HG02840 (cell line): Measurements from ENCODE around the gene NPRL2.

Source experiments
- ATAC-seq: cut with Tn5 transposase; IDR thresholded peaks from one replicate; pipeline ENCODE4 v1.9.1; 2021; ENCODE audit warnings: mild to moderate bottlenecking, moderate library complexity, moderate number of reproducible peaks; ENCODE audit not compliant: unreplicated experiment, low FRiP score

The NPRL2 gene

GRCh38 chr3:50374363-50375257, 24.0 kb upstream of the NPRL2 start:
- ATAC-seq, result no peak

DNA sequence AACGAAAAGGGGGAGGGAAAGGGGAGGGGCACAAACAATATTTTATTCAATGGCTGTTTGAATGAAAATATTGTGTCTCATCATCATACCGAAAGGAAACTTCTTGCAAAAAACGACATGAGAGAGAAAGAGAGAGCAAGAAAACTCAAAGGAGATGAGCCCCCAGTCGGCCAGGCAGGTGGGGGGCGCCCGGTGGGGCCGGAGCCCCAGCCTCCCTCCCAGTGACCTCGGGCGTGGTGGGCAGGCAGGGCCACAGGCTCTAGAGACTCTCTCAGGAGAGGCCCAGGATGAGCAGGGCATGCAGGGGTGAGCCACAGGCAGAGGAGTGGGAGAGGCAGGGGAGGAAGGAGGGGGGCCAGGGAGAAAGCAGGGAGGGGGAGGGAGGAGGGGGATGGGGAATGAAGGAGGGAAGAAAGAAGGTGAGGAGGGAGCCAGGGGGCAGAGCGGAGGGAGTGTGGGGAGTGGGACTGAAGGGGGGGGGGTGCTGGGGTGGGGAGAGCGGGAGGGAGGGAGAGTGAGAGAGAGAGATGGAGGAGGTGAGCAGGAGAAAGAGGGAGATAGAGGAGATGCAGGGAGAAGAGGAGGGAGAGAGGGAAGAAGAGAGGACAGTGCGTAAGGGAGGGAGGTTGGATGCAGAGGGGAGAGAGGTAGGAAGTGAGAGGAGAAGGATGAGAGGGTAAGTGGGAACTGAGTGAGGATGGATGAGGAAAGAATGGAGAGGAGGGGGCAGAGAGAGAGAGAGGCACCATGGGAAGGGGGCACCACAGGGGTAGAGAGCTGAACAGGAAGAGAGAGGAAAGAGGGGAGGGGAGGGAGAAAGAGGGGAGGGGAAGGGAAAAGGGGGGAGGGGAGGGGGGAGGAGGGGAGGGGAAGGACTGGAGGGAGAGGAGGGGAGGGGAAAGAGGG, 22.8 kb upstream of the NPRL2 start:
- no peak for ATAC-seq

DNA sequence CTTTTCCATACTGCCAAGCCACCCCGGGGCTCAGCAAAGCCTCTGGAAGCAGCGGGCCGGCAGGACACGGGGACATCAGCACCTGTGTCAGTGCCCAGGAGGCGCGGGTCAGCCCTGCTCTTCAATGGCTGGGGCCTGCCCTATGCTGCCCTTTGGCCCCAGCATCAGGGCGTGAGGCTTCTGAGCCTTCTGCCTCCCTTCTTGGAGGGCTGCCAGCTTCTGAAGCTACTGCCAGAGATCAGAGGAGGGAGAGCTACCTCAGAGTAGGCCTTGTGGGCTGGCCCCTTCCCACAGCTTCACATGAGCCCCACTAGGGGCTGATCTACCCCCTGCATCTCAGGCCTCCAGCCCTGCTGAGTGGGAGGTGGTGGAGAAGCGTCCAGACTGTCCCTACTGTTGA, 21.8 kb upstream of the NPRL2 start:
- no peak for ATAC-seq

DNA sequence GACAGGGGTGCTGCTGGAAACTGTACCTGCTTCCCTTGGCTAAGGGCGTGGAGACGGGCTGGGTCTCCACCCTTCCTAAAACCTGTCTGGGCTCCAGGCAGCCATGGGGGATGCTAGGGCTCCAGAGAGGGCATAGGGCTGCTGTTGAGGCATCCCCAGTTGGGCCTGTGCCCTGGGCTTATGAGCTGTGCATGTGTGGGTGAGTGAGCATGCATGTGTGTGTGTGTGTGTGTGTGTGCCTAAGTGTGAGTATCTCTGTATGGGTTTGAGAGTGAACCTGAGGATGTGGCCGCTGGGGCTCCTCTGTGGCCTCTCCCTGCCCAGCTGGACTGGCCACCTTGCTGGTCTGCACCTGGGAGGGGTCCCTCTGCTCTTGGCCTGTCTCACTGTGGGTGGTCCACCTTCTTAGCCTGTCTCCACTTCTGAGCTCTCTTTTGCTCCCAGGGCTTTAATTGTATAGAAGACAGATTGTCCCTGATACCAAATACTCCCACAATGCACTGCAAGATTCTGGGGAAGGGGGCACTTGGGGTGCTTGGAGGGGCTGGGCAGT, 20.6 kb upstream of the NPRL2 start:
- ATAC-seq, result no peak

DNA sequence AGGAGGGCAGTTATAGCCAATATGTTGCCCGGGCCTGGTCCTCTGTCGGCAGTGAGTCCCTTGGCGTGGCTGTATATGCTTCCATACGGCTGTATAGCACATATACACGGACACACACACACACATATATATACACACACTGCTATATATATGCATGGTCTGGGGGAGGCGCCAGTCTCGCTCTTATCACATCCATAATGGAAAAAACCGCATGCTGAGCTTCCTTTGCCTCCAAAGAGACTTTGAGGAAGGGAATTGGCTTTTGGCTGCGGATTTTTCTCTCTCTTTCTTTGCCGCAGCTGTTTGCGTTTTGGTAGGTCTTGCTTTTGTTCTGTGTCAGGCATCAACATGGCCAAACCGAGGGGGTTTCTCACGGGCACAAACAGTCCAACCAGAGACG, 20.0 kb upstream of the NPRL2 start:
- ATAC-seq, result no peak

DNA sequence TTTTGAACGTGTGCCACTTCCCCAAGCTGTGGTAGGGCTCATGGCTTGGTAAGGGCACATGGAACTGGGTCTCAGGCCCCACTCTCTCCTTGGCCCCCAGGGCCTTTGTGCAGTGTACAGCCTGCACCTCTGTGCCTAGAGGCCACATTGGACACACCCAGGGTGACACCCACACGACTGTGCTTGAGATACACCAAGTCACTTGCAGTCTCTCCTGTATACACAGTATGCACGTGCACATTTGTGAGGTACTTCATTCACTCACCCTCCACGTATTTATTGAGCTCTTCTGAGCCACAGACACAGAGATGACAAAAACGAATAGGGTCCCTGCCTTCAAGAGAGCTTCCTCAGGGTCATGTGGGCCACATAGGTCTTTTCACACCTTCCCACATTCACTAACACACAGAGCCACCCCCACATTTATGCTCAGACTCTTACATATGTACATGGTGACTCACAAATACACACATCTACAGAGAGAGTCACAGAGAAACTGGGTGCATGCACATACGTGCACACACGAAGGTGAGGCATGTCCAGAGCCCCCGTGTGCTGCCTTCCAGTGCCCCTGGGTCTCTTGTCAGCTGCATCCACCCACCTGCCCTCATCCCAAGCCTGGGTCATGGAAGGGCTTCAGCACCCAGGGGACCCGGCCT, 18.6 kb upstream of the NPRL2 start:
- no peak for ATAC-seq

GRCh38 chr3:50365842-50366220, 15.3 kb upstream of the NPRL2 start:
- ATAC-seq, result no peak

GRCh38 chr3:50365080-50365841, 14.7 kb upstream of the NPRL2 start:
- ATAC-seq, result peak; percentile 79

DNA sequence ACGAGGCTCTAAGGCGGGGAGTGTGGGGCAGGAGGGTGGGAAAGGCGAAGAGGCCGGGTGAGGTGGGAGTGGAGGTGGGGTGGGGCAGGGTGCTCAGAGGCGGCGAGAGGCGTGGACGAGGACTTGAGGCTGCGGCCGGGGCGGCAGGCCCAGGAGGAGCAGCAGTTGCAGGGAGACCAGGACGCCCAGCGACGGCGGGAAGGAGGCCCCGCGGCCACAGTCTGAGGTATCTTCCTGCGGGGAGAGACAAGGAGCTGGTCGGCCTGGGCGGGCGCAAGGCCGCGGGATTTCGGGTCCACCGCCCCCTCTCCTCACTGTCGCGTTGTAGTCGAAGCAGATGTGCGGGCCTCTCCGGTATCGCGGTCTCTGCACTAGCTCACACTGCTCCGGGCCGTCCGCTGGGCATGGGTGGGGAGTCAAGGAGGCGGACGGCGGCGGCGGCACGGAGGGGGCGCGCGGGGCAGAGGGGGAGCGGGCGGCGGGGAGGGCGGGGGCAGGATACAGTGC, 14.1 kb upstream of the NPRL2 start:
- no peak for ATAC-seq

GRCh38 chr3:50359760-50360110, 9.2 kb upstream of the NPRL2 start:
- ATAC-seq, result no peak

DNA sequence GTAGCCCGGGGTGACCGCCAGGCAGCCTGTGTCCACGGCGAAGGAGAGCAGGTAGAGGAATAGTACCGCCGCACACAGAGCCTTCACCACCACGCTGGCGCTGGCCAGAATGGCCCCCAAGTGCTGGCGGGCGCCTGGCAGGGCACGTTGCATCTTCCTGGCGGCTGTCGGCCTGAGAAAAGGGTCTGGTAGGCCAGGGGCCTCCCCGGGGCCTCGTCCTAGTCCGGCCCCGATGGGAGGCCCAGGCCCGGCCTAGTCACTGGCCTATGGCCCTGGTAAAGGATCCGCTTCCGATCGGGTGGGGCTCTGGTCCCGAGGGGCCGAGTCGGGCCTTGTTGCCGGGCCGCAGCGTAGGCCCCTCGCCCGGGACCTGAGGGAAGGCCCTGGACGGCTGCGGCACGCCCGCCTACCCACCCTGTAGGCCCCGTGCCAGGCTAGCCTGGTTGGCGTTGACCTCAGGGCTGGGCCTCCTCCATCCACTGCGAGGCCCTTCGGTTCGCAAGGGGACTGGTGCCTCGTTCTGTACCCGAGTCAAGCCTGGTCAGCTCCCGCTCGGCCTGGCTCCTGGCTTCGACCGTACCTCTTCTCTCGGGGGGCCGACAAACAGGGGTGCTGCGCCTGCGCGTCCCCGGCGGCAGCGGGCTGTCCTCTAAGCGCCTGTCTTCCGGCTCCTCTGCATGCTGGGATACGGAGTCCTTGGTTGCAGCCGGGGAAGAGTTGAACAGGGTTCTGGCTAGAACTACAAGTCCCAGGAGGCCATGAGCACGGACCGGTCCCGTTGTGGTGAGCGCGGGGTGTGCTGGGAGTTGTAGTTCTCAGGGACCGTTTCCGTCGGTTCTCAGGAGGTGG, 8.6 kb upstream of the NPRL2 start, which contains the start of gene TMEM115:
Gene TMEM115 (minus strand): TSS at position 611 of the 849 bp plus-strand sequence. CDS start 458 bp downstream, at position 153.
- ATAC-seq, result peak; percentile 98

DNA sequence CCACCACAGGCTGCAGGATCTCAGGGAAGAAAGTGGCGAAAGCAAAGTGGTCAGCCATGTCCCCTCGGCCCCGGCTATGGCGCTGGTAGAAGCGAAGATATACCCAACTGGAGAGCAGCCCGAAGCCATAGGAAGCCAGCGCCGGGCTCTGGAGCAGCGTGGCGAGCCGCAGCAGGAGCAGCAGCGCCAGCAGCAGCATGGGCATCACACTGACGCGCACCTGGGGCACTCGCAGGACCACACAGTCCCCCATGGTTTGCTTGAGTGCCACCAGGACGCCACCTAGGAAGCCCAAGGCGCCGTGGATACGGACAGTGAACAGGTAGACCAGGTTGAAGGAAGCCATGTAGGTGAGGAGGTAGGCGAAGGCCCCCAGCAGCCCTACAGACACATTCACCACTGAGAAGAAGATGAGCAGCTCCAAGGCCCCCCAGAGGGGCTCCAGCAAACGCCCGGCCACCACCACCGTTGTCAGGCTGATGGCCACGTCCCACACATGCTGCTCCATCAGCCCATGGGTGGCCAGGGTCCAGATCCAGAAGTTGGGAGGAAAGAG, 7.9 kb upstream of the NPRL2 start:
- ATAC-seq, result no peak

GRCh38 chr3:50357481-50357880, 6.9 kb upstream of the NPRL2 start:
- no peak for ATAC-seq

DNA sequence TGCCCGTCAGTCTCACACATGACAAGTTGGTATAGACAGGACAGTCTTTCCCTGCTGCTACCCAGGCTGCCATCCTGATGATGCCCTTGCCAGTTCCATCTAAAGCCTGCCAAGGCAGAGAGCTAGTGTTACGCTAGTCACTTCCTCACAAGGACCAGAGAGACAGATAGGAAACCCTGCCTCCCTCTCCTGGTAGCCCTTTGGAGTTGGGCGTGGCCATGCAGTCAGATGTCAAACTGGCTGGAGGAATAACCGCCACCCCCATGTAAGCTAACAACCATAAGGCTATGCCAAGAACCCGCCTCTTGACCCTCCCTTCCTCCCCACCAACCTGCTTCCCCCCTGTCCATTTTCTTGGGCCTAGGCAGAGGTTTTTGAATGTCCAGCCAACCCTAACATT, 6.0 kb upstream of the NPRL2 start:
- no peak for ATAC-seq

GRCh38 chr3:50355829-50356552, 5.4 kb upstream of the NPRL2 start:
- ATAC-seq, result no peak

GRCh38 chr3:50354850-50355249, 4.3 kb upstream of the NPRL2 start:
- ATAC-seq, result no peak

DNA sequence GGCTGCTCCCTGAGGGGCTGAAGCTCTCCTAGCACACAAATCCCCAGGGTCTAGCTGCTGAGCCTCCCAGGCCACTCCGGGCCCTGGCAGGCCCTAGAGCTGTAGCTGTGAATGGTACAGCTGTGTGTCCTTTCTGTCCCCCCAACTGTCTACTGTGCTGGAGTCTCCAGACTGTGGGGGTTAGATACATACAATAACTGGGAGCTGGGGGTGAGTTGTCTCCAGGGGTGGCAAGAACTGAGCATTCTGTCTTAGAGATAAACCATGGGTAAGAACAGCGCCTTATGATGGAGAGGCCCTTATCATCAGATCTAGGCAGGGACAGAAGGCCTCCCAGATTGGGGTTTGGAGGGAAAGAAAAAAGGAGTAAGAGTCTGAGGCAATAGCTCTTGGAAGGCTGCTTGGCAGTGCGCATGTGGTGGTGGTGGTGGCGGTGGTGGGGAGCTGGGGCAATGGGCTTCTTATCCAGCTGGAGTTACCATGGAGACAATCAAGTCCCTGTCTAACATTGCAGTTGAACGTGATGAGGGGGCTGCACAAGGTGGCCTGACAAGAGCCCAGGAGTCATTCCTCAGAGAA, 3.7 kb upstream of the NPRL2 start:
- ATAC-seq, result no peak
